HG03378 (cell line): ENCODE results near the gene METTL13.

Experiments
- ATAC-seq: cut with Tn5 transposase; IDR thresholded peaks from one replicate; pipeline ENCODE4 v1.9.1; 2021; ENCODE audit warnings: mild to moderate bottlenecking, moderate library complexity; ENCODE audit not compliant: unreplicated experiment

The METTL13 gene

DNA sequence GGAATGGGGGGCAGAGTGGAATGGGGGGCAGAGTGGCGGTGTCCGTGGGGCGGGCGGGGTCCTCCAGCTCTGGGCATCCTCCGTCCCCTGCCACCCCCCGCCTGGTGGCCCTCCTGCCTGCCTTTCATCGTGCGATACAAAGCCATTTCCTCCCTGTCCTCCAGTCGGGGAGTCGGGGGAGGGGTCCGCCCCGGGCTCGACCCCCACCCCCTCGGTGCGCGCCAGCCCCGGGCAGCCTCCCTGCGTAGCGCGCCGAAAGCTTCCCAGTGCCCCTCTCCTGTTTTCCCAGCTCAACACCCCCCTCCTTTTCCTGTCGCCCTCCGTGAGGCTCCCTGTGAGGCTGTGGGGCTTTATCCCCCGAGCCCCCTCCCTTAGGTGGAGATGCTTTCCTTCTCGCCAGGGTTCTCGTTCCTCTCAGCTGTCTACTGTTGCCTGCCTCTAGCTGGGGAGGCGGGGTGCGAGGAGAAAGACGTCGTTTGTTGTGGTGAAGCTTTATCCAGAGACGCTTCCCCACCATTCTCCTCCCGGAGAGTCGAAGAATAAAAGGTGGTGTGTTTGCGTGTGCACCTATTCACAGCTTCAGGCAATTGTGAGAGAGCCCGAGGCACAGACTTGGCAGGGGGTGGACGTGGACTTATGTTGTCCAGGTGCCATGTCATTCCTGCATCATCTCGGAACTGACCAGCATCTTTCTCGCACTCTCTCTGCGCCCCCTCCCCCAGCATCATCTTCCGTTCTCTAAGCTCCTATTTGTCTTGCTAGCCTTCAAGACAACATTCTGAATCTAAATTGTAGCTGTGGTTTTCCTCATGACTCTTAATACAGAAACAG, 60.7 kb downstream of the METTL13 start:
- no peak for ATAC-seq

DNA sequence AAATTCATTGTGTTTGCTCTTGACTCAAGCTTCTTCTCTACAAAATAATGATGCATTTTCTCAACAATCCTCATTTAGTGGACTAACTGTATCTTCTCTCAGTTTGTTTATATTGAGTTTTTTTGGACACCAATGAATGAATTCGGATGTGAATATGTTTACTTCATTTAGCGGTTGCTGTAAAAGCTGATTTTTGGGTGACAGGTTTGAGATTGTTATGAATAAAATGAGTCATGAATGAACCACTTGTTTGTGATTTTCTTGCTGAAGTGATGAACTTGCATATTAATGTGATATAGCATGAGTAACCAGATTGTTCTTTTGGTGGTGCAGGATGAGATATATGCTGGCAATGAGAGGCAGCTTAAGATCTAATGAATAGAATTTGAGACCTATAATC, 62.9 kb downstream of the METTL13 start:
- ATAC-seq = no peak

DNA sequence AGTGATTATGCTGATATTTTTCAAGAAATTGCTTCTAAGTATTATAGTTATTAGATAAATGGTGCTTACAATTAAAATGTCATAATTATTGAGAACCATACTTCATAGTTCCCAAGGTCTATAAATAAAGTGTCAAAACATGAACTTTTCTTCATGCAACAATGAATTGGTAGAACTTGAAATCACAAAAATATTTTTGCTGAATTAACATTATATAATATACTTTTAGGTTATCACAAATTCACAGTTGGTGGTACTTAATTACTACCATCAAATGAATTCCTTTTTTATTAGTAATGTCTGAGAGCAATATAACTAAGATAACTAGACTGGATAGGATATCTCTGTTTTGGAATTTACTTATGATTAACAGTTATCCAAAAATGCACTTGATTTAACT, 64.5 kb downstream of the METTL13 start:
- no peak for ATAC-seq
